PC-9 (cell line): ENCODE data around the gene LRATD1. TPM values are rescaled to one million over a fixed set of nuclear protein-coding genes. Genes with fewer than 3 reads are reported as not detected.
"Not testable (repeated sequence)": the region's sequence is repeated elsewhere in the genome, so short reads cannot be mapped to it uniquely, and the experiment has no call there.

Source experiments
- BruUV-seq: library from RNA; stranded (reverse); fragments of 400-500 nt; replicated peaks from 2 replicates; lab custom pipeline; 2021; lab: Mats Ljungman, UMichigan
- CTCF ChIA-PET: fragments of 300-600 bp; sonication (Branson Sonifier 250); formaldehyde crosslinking; loops from one replicate; lab custom pipeline; 2022; ENCODE audit warnings: antibody characterized with exemption; lab: Charles Lee
- POLR2A ChIA-PET: fragments of 300-600 bp; sonication (Branson Sonifier 250); formaldehyde crosslinking; loops from one replicate; lab custom pipeline; 2022; ENCODE audit warnings: antibody characterized with exemption; ENCODE audit not compliant: unreplicated experiment; lab: Charles Lee
- DNase-seq, 2 experiments: peaks; one replicate each; pipeline versions ENCODE4 v3.0.0 to v3.0.0-alpha.2; 2015 to 2022; ENCODE audit warnings: mixed read lengths in 1 of 2
- H2AFZ ChIP-seq: fragments of 200-600 bp; sonication (generic); 2 replicates; pipeline ENCODE4 v1.8.1; 2017; ENCODE audit warnings: antibody characterized with exemption
- H3F3A ChIP-seq: fragments of 200-600 bp; sonication (generic); 2 replicates; pipeline ENCODE4 v1.8.1; 2017; ENCODE audit warnings: antibody characterized with exemption, mild to moderate bottlenecking, low read depth; ENCODE audit not compliant: insufficient read depth
- H3K27ac ChIP-seq: fragments of 200-600 bp; sonication (generic); 2 replicates; pipeline ENCODE4 v1.6.1; 2016; ENCODE audit warnings: mixed run types
- H3K27me3 ChIP-seq: fragments of 200-600 bp; sonication (generic); 2 replicates; pipeline ENCODE4 v1.6.1; 2016; ENCODE audit warnings: low read depth, mixed run types; ENCODE audit not compliant: insufficient read depth
- H3K36me3 ChIP-seq: fragments of 200-600 bp; sonication (generic); 2 replicates; pipeline ENCODE4 v1.6.1; 2016; ENCODE audit warnings: low read depth, mixed run types
- H3K4me1 ChIP-seq: fragments of 200-600 bp; sonication (generic); replicated peaks from 2 replicates; pipeline ENCODE4 v1.6.1; 2016; ENCODE audit warnings: mixed run types; ENCODE audit not compliant: insufficient read depth
- H3K4me2 ChIP-seq: fragments of 200-600 bp; sonication (generic); 2 replicates; pipeline ENCODE4 v1.6.1; 2017; ENCODE audit warnings: mixed run types
- H3K4me3 ChIP-seq: fragments of 200-600 bp; sonication (generic); 2 replicates; pipeline ENCODE4 v1.6.1; 2016; ENCODE audit warnings: mixed run types
- H3K79me2 ChIP-seq: fragments of 200-600 bp; sonication (generic); 2 replicates; pipeline ENCODE4 v1.6.1; 2017; ENCODE audit warnings: low read depth, mixed run types
- H3K9me2 ChIP-seq: fragments of 200-600 bp; sonication (generic); 2 replicates; pipeline ENCODE4 v1.8.1; 2017; ENCODE audit warnings: mild to moderate bottlenecking; ENCODE audit not compliant: insufficient read depth
- H3K9me3 ChIP-seq: fragments of 200-600 bp; sonication (generic); 2 replicates; pipeline ENCODE4 v1.8.1; 2016; ENCODE audit warnings: low read depth; ENCODE audit not compliant: insufficient read depth
- H4K20me1 ChIP-seq: fragments of 200-600 bp; sonication (generic); 2 replicates; pipeline ENCODE4 v1.8.1; 2017; ENCODE audit not compliant: insufficient read depth
- EZH2 ChIP-seq: fragments of 200-600 bp; sonication (generic); IDR thresholded peaks from 2 replicates; pipeline ENCODE4 v1.8.0; 2017; ENCODE audit warnings: antibody characterized with exemption, low read depth
- intact Hi-C: fragments of 100-400 bp; cut with micrococcal nuclease; formaldehyde crosslinking; loops from one replicate; pipeline ENCODE4 v1.10.0; 2022; ENCODE audit not compliant: unreplicated experiment
- total RNA-seq: library from RNA; stranded (reverse); gene quantifications from 2 replicates; pipeline ENCODE4 v1.2.3, GENCODE V29; 2021
- TF ChIP-seq, protein P1 (sequence below): fragments of 200-600 bp; sonication (generic); conservative IDR thresholded peaks from 2 replicates; pipeline ENCODE4 v1.6.1; 2017; ENCODE audit warnings: mixed run types, antibody characterized with exemption, mild to moderate bottlenecking, moderate library complexity

LRATD1 gene
- total RNA-seq, 1 experiment from 2014 or later: 3.8 TPM

DNA sequence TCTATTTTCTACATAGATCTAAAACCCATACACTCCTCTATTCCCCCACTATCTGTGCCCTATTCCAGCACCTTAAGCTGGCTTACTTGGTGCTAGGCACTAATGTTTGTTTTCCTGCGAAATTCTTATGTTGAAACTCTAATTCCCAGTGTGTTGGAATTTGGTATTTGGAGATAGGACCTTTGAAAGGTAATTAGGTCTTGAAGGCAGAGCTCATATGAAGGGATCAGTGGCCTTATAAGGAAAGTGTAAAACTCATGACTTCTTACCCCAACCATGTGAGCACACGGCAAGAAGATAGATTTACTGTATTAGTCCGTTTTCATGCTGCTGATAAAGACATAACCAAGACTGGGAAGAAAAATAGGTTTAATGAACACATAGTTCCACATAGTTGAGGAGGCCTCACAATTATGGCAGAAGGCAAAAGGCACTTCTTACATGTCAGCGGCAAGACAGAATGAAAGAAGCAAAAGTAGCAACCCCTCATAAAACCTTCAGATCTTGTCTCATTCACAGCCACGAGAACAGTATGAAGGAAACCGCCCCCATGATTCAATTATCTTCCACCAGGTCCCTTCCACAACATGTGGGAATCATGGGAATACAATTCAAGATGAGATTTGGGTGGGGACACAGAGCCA, 10.5 kb upstream of the LRATD1 start:
- no TSS peak for BruUV-seq

DNA sequence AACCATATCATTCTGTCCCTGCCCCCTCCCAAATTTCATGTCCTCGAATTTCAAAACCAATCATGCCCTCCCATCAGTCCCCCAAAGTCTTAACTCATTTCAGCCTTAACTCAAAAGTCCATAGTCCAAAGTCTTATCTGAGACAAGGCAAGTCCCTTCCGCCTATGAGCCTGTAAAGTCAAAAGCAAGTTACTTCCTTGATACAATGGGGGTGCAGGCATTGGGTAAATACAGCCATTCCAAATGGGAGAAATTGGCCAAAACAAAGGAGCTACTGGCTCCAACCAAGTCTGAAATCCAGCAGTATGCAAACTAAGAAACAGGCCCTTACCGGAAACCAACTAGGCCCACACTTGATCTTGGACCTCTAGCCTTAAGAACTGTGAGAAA, 10.0 kb upstream of the LRATD1 start:
- POLR2A ChIA-PET, intact Hi-C loops, DNase-seq, BruUV-seq, H3K4me2 ChIP-seq, H3F3A ChIP-seq, H3K36me3 ChIP-seq, CTCF ChIA-PET, H3K9me3 ChIP-seq, H3K27me3 ChIP-seq, H3K9me2 ChIP-seq, H3K4me1 ChIP-seq, H3K4me3 ChIP-seq, H3K27ac ChIP-seq, H3K79me2 ChIP-seq, H4K20me1 ChIP-seq, H2AFZ ChIP-seq: not testable (repeated sequence)

More for the DNA sequence above, 10.5 kb upstream of the LRATD1 start:
- Histone ChIP-seq H3F3A (no peaks in the 10 kb centered on the region), H3K9me3 (no peaks in the 10 kb centered on the region), H3K36me3 (no peaks in the 10 kb centered on the region), H3K27me3 (no peaks in the 10 kb centered on the region), H3K27ac (no peak overlapping the region), H3K9me2 (no peaks in the 10 kb centered on the region), H3K4me3 (no peak overlapping the region), H2AFZ (no peak overlapping the region), H4K20me1 (no peaks in the 10 kb centered on the region), H3K4me1 (no peaks in the 10 kb centered on the region), H3K79me2 (no peaks in the 10 kb centered on the region), H3K4me2 (no peak overlapping the region)
- intact Hi-C loops: no loop called here
- ChIA-PET CTCF (no interaction called here), POLR2A (no interaction called here)
- DNase-seq: no peak
- TF ChIP-seq, protein P1, sequence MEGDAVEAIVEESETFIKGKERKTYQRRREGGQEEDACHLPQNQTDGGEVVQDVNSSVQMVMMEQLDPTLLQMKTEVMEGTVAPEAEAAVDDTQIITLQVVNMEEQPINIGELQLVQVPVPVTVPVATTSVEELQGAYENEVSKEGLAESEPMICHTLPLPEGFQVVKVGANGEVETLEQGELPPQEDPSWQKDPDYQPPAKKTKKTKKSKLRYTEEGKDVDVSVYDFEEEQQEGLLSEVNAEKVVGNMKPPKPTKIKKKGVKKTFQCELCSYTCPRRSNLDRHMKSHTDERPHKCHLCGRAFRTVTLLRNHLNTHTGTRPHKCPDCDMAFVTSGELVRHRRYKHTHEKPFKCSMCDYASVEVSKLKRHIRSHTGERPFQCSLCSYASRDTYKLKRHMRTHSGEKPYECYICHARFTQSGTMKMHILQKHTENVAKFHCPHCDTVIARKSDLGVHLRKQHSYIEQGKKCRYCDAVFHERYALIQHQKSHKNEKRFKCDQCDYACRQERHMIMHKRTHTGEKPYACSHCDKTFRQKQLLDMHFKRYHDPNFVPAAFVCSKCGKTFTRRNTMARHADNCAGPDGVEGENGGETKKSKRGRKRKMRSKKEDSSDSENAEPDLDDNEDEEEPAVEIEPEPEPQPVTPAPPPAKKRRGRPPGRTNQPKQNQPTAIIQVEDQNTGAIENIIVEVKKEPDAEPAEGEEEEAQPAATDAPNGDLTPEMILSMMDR: no peak
- TF ChIP-seq EZH2: no peak

DNA sequence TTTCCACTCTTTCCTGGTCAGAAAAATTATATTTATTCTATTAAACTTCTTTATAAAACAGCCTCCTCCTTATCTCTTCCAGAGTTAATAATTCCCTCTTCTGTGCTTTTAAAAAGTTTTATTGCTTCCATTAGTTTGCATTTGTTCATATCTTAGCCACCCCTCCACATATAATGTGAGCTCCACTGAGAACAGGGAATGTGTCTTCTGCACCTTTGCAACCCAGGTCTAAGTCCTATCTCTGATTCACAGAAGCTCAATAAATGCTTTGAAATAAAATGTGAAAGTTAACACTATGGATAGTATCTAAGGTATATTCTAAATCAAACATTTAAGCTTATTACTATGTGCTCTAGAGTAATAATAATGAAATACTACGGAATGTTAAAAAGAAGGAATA, 9.3 kb upstream of the LRATD1 start:
- H3K9me3 ChIP-seq: no peaks in the 10 kb centered on the region; the same call in 1 of the 2 replicates
- intact Hi-C loops: no loop called here
- ChIA-PET CTCF (no interaction called here), POLR2A (no interaction called here)
- BruUV-seq: no TSS peak
- no peak overlapping the region for H2AFZ ChIP-seq
- TF ChIP-seq, protein P1: no peak
- no peak for TF ChIP-seq EZH2
- no peaks in the 10 kb centered on the region for H3K9me2 ChIP-seq
- no peak for DNase-seq
- H3K79me2 ChIP-seq: no peaks in the 10 kb centered on the region
- H3K4me2 ChIP-seq: no peak overlapping the region
- no peaks in the 10 kb centered on the region for H3K4me1 ChIP-seq
- H3K27ac ChIP-seq: no peak overlapping the region
- no peaks in the 10 kb centered on the region for H3K27me3 ChIP-seq
- H3K36me3 ChIP-seq: no peaks in the 10 kb centered on the region
- H4K20me1 ChIP-seq: no peaks in the 10 kb centered on the region
- H3K4me3 ChIP-seq: no peak overlapping the region
- H3F3A ChIP-seq: no peaks in the 10 kb centered on the region

DNA sequence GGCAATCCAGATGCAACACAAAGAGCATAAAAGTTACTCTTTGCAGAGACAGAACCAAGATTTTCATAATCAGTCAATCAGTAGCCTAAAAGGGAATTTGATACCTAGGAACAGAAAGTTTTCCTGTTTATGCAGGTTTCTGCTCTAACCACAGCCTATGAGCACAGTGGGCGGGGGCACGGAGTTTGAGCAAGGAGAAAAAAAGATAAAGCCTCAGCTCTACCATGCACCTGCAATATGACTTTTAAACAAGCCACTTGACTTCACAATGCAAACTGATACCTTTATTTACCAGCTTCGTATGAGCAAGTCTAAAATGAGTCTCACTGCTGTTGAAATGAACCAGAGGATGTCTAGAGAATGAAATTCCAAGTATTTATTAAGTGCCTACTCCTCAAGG, 5.6 kb upstream of the LRATD1 start:
- H3K79me2 ChIP-seq: no peaks in the 10 kb centered on the region
- DNase-seq: peak; percentile 38 to 47
- H2AFZ ChIP-seq: no peak overlapping the region
- H4K20me1 ChIP-seq: no peaks in the 10 kb centered on the region
- no peaks in the 10 kb centered on the region for H3K9me2 ChIP-seq
- no peak overlapping the region for H3K4me2 ChIP-seq
- intact Hi-C loops: no loop called here
- H3K4me3 ChIP-seq: no peak overlapping the region
- no peaks in the 10 kb centered on the region; the same call in 1 of the 2 replicates for H3K9me3 ChIP-seq
- no peaks in the 10 kb centered on the region for H3F3A ChIP-seq
- no peaks in the 10 kb centered on the region for H3K36me3 ChIP-seq
- CTCF ChIA-PET: no interaction called here
- H3K27ac ChIP-seq: no peak overlapping the region
- TF ChIP-seq, protein P1: no peak
- TF ChIP-seq EZH2: no peak
- no TSS peak for BruUV-seq
- POLR2A ChIA-PET: interaction anchor here (0.5 to 0.6 kb wide), 2 partner anchors 65 to 102 kb away, joined by 3 read pairs; no protein-coding TSS in a partner anchor
- peaks cover 11% of the 10 kb centered on the region; the same call in 1 of the 2 replicates for H3K27me3 ChIP-seq
- H3K4me1 ChIP-seq: no peaks in the 10 kb centered on the region
